CD4-positive, alpha-beta T cell (primary cell): ENCODE results near the gene UBAC2. TPM values are rescaled to one million over a fixed set of nuclear protein-coding genes. Genes with fewer than 3 reads are reported as not detected.

ENCODE experiments used
- ATAC-seq: fragments of 200-7000 bp; cut with Tn5 transposase; one replicate; pipeline ENCODE4 v1.10.0; 2022; ENCODE audit warnings: mild to moderate bottlenecking; ENCODE audit not compliant: poor library complexity
- CTCF ChIA-PET: fragments of 350-600 bp; sonication (Branson Sonifier 250); formaldehyde crosslinking; loops from one replicate; lab custom pipeline; 2021; ENCODE audit warnings: antibody characterized with exemption, inconsistent platforms; lab: Charles Lee
- POLR2A ChIA-PET: fragments of 350-600 bp; sonication (Branson Sonifier 250); formaldehyde crosslinking; loops from one replicate; lab custom pipeline; 2021; ENCODE audit warnings: antibody characterized with exemption, inconsistent platforms; lab: Charles Lee
- DNase-seq, 14 experiments: peaks; one replicate each; pipeline ENCODE4 v3.0.0-alpha.2; 2013 to 2020; ENCODE audit warnings: mixed read lengths in 2 of 14
- H3K27ac ChIP-seq, 2 donors: one replicate each; pipeline versions ENCODE4 v1.5.1 to v1.7.0; 2013; ENCODE audit warnings: low read length in 2 of 2, low read depth in 1 of 2, mild to moderate bottlenecking in 1 of 2
- H3K27me3 ChIP-seq, 2 experiments: 1 replicate in 1 of 2; 2 replicates in 1 of 2; pipeline versions ENCODE4 v1.6.1 to v1.7.0; 2013; ENCODE audit warnings: low read length in 2 of 2, control low read depth in 1 of 2, mild to moderate bottlenecking in 1 of 2, moderate library complexity in 1 of 2; ENCODE audit not compliant: insufficient read depth in 2 of 2, control insufficient read depth in 1 of 2
- H3K36me3 ChIP-seq: one replicate; pipeline ENCODE4 v1.6.1; 2013; ENCODE audit warnings: low read length, control low read depth; ENCODE audit not compliant: insufficient read depth
- H3K4me1 ChIP-seq: one replicate; pipeline ENCODE4 v1.6.1; 2013; ENCODE audit warnings: low read length, control low read depth; ENCODE audit not compliant: insufficient read depth
- H3K4me3 ChIP-seq: one replicate; pipeline ENCODE4 v1.5.1; 2013; ENCODE audit warnings: mild to moderate bottlenecking, low read length, moderate library complexity
- H3K9me3 ChIP-seq, 2 experiments: 1 replicate in 1 of 2; 2 replicates in 1 of 2; pipeline versions ENCODE4 v1.6.1 to v1.7.0; 2013; ENCODE audit warnings: low read length in 2 of 2, mild to moderate bottlenecking in 2 of 2, control low read depth in 1 of 2, moderate library complexity in 1 of 2; ENCODE audit not compliant: control insufficient read depth in 1 of 2, insufficient read depth in 1 of 2
- H3K27ac Mint-ChIP-seq: one replicate; pipeline ENCODE4 v1.8.0; 2020; ENCODE audit warnings: mixed read lengths
- H3K27me3 Mint-ChIP-seq: one replicate; pipeline ENCODE4 v1.8.0; 2021; ENCODE audit warnings: mixed read lengths
- H3K36me3 Mint-ChIP-seq: one replicate; pipeline ENCODE4 v1.8.0; 2021; ENCODE audit warnings: low read depth, mixed read lengths
- H3K4me1 Mint-ChIP-seq: one replicate; pipeline ENCODE4 v1.8.0; 2021; ENCODE audit warnings: low read depth, mixed read lengths
- H3K4me3 Mint-ChIP-seq: one replicate; pipeline ENCODE4 v1.8.0; 2020; ENCODE audit warnings: mild to moderate bottlenecking, mixed read lengths
- H3K9me3 Mint-ChIP-seq: one replicate; pipeline ENCODE4 v1.8.0; 2020; ENCODE audit warnings: mixed read lengths
- CTCF ChIP-seq: fragments of 200-600 bp; IDR thresholded peaks from one replicate; pipeline ENCODE4 v1.8.0; 2022; ENCODE audit warnings: antibody characterized with exemption, mild to moderate bottlenecking
- intact Hi-C, 2 experiments: fragments of 100-400 bp; cut with DNase I in 1 of 2; cut with micrococcal nuclease in 1 of 2; formaldehyde crosslinking; loops; one replicate each; pipeline versions ENCODE4 v1.15.1 to v1.9.0; 2023 to 2025; cut with DNase I, micrococcal nuclease
- total RNA-seq, 174 experiments: library from RNA in 2 of 174; stranded (reverse) in 2 of 174; gene quantifications; one replicate each; pipeline ENCODE4 v1.2.3 and lab custom pipeline; 2021 to 2026

UBAC2 gene
- total RNA-seq, 2 experiments from 2014 or later, result 59.8 to 67.4 TPM

DNA sequence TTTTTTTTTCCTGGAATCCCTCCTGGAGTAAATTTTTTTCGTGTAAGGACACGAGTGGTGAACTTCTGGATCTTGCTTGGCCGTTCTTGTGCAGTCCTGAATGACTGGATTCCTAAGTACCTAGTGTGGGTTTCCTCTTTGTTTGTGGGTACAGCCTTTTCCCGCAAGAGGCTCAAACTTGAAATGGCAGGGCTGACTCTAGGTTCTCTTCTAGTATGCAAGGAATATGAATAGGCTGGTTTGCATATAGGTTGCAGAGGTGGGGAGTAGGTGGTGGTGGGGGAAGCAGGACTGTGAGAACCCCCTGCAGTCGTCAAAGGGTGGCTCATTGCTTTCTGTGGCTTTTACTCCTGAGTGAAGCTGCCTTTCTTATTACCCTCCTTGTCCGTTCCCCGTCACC is 13.6 kb downstream of the UBAC2 start:
- TF ChIP-seq CTCF, result no peak
- intact Hi-C loops, result no loop called here
- ATAC-seq (peak; percentile 23), DNase-seq (peak in 7 of 14 experiments; percentile 20 to 54 (median 35))
- H3K4me3 Mint-ChIP-seq, result peak overlapping the region; percentile 91
- peak overlapping the region; percentile 27 for H3K4me3 ChIP-seq
- ChIA-PET CTCF (interaction anchor here (1.1 to 2.1 kb wide), 5 partner anchors 9 to 56 kb away, joined by 4 to 6 read pairs (median 6); partner anchors contain the start of gene GPR18), POLR2A (interaction anchor here (0.9 to 9.0 kb wide), 6 partner anchors 12 to 50 kb away, joined by 3 to 259 read pairs (median 8); partner anchors contain the start of genes GPR18 and UBAC2)
- H3K27ac ChIP-seq, result peak overlapping the region; percentile 39 to 77
- H3K27ac Mint-ChIP-seq, result peak overlapping the region; percentile 100
- H3K4me1 Mint-ChIP-seq, result peaks cover 83% of the 10 kb centered on the region
- peaks cover 66% of the 10 kb centered on the region for H3K4me1 ChIP-seq
- H3K27me3 ChIP-seq, result no peaks in the 10 kb centered on the region
- no peaks in the 10 kb centered on the region for H3K27me3 Mint-ChIP-seq
- H3K9me3 Mint-ChIP-seq, result no peaks in the 10 kb centered on the region
- peaks cover 9% of the 10 kb centered on the region for H3K36me3 ChIP-seq
- peaks cover 28% of the 10 kb centered on the region for H3K36me3 Mint-ChIP-seq
- H3K9me3 ChIP-seq, result no peaks in the 10 kb centered on the region

DNA sequence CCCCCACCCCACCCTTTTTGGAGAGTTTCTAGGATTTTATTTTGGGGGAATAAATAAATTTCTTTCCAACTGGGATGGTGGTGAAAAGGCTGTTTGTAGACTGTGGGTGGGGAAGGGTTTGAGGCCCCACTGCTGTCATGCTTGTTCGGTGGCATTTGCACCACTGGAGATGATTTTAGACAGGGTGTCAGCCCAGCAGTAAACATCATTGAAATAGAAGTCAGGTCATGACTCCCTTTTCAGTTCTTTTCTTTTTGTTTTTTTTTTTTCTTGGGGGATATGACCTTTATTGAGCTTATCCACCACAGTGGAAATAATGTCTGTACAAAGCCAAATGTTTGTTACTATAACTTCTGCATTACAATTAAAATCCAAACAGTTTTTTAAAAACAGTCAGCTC is 14.1 kb downstream of the UBAC2 start:
- Histone ChIP-seq H3K27ac (peak overlapping the region; percentile 39 to 77), H3K27me3 (no peaks in the 10 kb centered on the region), H3K9me3 (no peaks in the 10 kb centered on the region), H3K4me3 (peak overlapping the region; percentile 58), H3K36me3 (peaks cover 8% of the 10 kb centered on the region), H3K4me1 (peaks cover 65% of the 10 kb centered on the region)
- H3K9me3 Mint-ChIP-seq, result no peaks in the 10 kb centered on the region
- ATAC-seq (no peak), DNase-seq (peak in 1 of 14 experiments; percentile 30)
- peaks cover 26% of the 10 kb centered on the region for H3K36me3 Mint-ChIP-seq
- peaks cover 83% of the 10 kb centered on the region for H3K4me1 Mint-ChIP-seq
- no peak for TF ChIP-seq CTCF
- ChIA-PET POLR2A (interaction anchor here (0.7 to 9.0 kb wide), 10 partner anchors 13 to 338 kb away, joined by 3 to 259 read pairs (median 4); partner anchors contain the start of genes GPR18 and UBAC2), CTCF (interaction anchor here (0.6 to 2.1 kb wide), 8 partner anchors 10 to 233 kb away, joined by 3 to 6 read pairs (median 4); partner anchors contain the start of gene GPR18)
- H3K4me3 Mint-ChIP-seq, result peak overlapping the region; percentile 91
- intact Hi-C loops, result loop anchor here in 1 of 2 experiments (1.0 to 5.0 kb wide), 6 partner anchors 10 to 217 kb away; partner anchors contain the start of genes GPR18 and UBAC2
- H3K27me3 Mint-ChIP-seq, result no peaks in the 10 kb centered on the region
- peak overlapping the region; percentile 100 for H3K27ac Mint-ChIP-seq

GRCh38 chr13:99215184-99215830 is 14.7 kb downstream of the UBAC2 start:
- ChIA-PET POLR2A (interaction anchor here (0.7 to 9.0 kb wide), 11 partner anchors 14 to 337 kb away, joined by 3 to 259 read pairs (median 4); partner anchors contain the start of genes GPR18 and UBAC2), CTCF (interaction anchor here (0.6 to 2.1 kb wide), 8 partner anchors 10 to 233 kb away, joined by 3 to 6 read pairs (median 4); partner anchors contain the start of gene GPR18)
- Histone ChIP-seq H3K36me3 (peaks cover 8% of the 10 kb centered on the region), H3K4me1 (peaks cover 63% of the 10 kb centered on the region), H3K27ac (peak overlapping the region; percentile 65 to 77), H3K4me3 (peak overlapping the region; percentile 58), H3K27me3 (no peaks in the 10 kb centered on the region), H3K9me3 (no peaks in the 10 kb centered on the region)
- Mint-ChIP-seq H3K4me3 (peak overlapping the region; percentile 91), H3K9me3 (no peaks in the 10 kb centered on the region), H3K36me3 (peaks cover 26% of the 10 kb centered on the region), H3K4me1 (peaks cover 82% of the 10 kb centered on the region), H3K27ac (peak overlapping the region; percentile 100), H3K27me3 (no peaks in the 10 kb centered on the region)
- ATAC-seq (peak; percentile 71), DNase-seq (peak; percentile 53 to 89 (median 69))
- no peak for TF ChIP-seq CTCF
- intact Hi-C loops, result loop anchor here in 1 of 2 experiments (1.0 to 5.0 kb wide), 6 partner anchors 11 to 218 kb away; partner anchors contain the start of genes GPR18 and UBAC2
